MCF 10A (cell line): ENCODE measurements around the gene TNS3. TPM values are rescaled to one million over a fixed set of nuclear protein-coding genes. Genes with fewer than 3 reads are reported as not detected.

Experiments
- BruUV-seq: library from RNA; stranded (reverse); fragments of 400-500 nt; replicated peaks from 2 replicates; lab custom pipeline; 2021; lab: Mats Ljungman, UMichigan
- CTCF ChIA-PET: fragments of 300-600 bp; sonication (Branson Sonifier 250); formaldehyde crosslinking; extraction: SDS; loops from one replicate; lab custom pipeline; 2021; ENCODE audit warnings: antibody characterized with exemption, inconsistent platforms; lab: Yijun Ruan, JAX
- POLR2A ChIA-PET: fragments of 300-600, 350-650 bp; sonication (Branson Sonifier 250); formaldehyde crosslinking; extraction: SDS; loops from one replicate; lab custom pipeline; 2020; ENCODE audit warnings: antibody characterized with exemption, inconsistent platforms; lab: Yijun Ruan, JAX
- DNase-seq: peaks from one replicate; pipeline ENCODE4 v3.0.0-alpha.2; 2018; ENCODE audit not compliant: unreplicated experiment
- H3K27ac Mint-ChIP-seq: one replicate; pipeline ENCODE4 v1.8.0; 2022; ENCODE audit warnings: mild to moderate bottlenecking, low read depth, mixed read lengths; ENCODE audit not compliant: unreplicated experiment
- H3K27me3 Mint-ChIP-seq: one replicate; pipeline ENCODE4 v1.8.0; 2022; ENCODE audit warnings: mixed read lengths; ENCODE audit not compliant: insufficient read depth, unreplicated experiment
- H3K36me3 Mint-ChIP-seq: one replicate; pipeline ENCODE4 v1.8.0; 2022; ENCODE audit warnings: mild to moderate bottlenecking, moderate library complexity, mixed read lengths; ENCODE audit not compliant: insufficient read depth, unreplicated experiment
- H3K4me1 Mint-ChIP-seq: one replicate; pipeline ENCODE4 v1.8.0; 2022; ENCODE audit warnings: mixed read lengths; ENCODE audit not compliant: insufficient read depth, unreplicated experiment
- H3K4me3 Mint-ChIP-seq: one replicate; pipeline ENCODE4 v1.8.0; 2022; ENCODE audit warnings: mild to moderate bottlenecking, moderate library complexity, mixed read lengths; ENCODE audit not compliant: unreplicated experiment
- H3K9me3 Mint-ChIP-seq: one replicate; pipeline ENCODE4 v1.8.0; 2022; ENCODE audit warnings: mixed read lengths; ENCODE audit not compliant: unreplicated experiment
- intact Hi-C: fragments of 100-400 bp; cut with micrococcal nuclease; formaldehyde crosslinking; loops from 2 replicates; pipeline ENCODE4 v1.14.1; 2022
- total RNA-seq: library from RNA; stranded (reverse); gene quantifications from 2 replicates; pipeline ENCODE4 v1.2.3, GENCODE V29; 2022
- TF ChIP-seq, protein P1 (sequence below): fragments of 200-600 bp; IDR thresholded peaks from one replicate; pipeline ENCODE4 v1.8.0; 2022; ENCODE audit warnings: antibody characterized with exemption, mild to moderate bottlenecking; ENCODE audit not compliant: unreplicated experiment

Gene TNS3
- total RNA-seq, 1 experiment from 2014 or later: 30.1 TPM

- peaks cover 39% of the 10 kb centered on the region for H3K36me3 Mint-ChIP-seq
- H3K4me3 Mint-ChIP-seq: no peak overlapping the region
- ChIA-PET CTCF (interaction anchor here (0.5 to 1.2 kb wide), 2 partner anchors 104 to 555 kb away, joined by 3 read pairs; no protein-coding TSS in a partner anchor), POLR2A (interaction anchor here (1.0 kb wide), 1 partner anchor 204 kb away, joined by 3 read pairs; no protein-coding TSS in a partner anchor)
- peaks cover 28% of the 10 kb centered on the region for H3K4me1 Mint-ChIP-seq
- H3K9me3 Mint-ChIP-seq: no peaks in the 10 kb centered on the region
- no peak for DNase-seq
- BruUV-seq: no TSS peak
- TF ChIP-seq, protein P1, sequence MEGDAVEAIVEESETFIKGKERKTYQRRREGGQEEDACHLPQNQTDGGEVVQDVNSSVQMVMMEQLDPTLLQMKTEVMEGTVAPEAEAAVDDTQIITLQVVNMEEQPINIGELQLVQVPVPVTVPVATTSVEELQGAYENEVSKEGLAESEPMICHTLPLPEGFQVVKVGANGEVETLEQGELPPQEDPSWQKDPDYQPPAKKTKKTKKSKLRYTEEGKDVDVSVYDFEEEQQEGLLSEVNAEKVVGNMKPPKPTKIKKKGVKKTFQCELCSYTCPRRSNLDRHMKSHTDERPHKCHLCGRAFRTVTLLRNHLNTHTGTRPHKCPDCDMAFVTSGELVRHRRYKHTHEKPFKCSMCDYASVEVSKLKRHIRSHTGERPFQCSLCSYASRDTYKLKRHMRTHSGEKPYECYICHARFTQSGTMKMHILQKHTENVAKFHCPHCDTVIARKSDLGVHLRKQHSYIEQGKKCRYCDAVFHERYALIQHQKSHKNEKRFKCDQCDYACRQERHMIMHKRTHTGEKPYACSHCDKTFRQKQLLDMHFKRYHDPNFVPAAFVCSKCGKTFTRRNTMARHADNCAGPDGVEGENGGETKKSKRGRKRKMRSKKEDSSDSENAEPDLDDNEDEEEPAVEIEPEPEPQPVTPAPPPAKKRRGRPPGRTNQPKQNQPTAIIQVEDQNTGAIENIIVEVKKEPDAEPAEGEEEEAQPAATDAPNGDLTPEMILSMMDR: no peak
- intact Hi-C loops: no loop called here
- no peak overlapping the region for H3K27ac Mint-ChIP-seq
- H3K27me3 Mint-ChIP-seq: no peaks in the 10 kb centered on the region
Measured at GRCh38 chr7:47370461-47371042, 211.4 kb downstream of the TNS3 start.

GRCh38 chr7:47369736-47370135 is 212.2 kb downstream of the TNS3 start:
- POLR2A ChIA-PET: no interaction called here
- no peaks in the 10 kb centered on the region for H3K9me3 Mint-ChIP-seq
- no peak overlapping the region for H3K27ac Mint-ChIP-seq
- no peak for DNase-seq
- no peak overlapping the region for H3K4me3 Mint-ChIP-seq
- H3K4me1 Mint-ChIP-seq: peaks cover 28% of the 10 kb centered on the region
- TF ChIP-seq, protein P1: no peak
- CTCF ChIA-PET: interaction anchor here (1.2 kb wide), 1 partner anchor 104 kb away, joined by 3 read pairs; no protein-coding TSS in a partner anchor
- no TSS peak for BruUV-seq
- H3K27me3 Mint-ChIP-seq: no peaks in the 10 kb centered on the region
- intact Hi-C loops: no loop called here
- H3K36me3 Mint-ChIP-seq: peaks cover 39% of the 10 kb centered on the region

GRCh38 chr7:47368190-47368812 is 213.6 kb downstream of the TNS3 start:
- CTCF ChIA-PET: no interaction called here
- peaks cover 38% of the 10 kb centered on the region for H3K36me3 Mint-ChIP-seq
- POLR2A ChIA-PET: no interaction called here
- no peak overlapping the region for H3K4me3 Mint-ChIP-seq
- BruUV-seq: no TSS peak
- peaks cover 28% of the 10 kb centered on the region for H3K4me1 Mint-ChIP-seq
- DNase-seq: no peak
- TF ChIP-seq, protein P1: no peak
- no peaks in the 10 kb centered on the region for H3K27me3 Mint-ChIP-seq
- no peak overlapping the region for H3K27ac Mint-ChIP-seq
- H3K9me3 Mint-ChIP-seq: no peaks in the 10 kb centered on the region
- intact Hi-C loops: no loop called here

DNA sequence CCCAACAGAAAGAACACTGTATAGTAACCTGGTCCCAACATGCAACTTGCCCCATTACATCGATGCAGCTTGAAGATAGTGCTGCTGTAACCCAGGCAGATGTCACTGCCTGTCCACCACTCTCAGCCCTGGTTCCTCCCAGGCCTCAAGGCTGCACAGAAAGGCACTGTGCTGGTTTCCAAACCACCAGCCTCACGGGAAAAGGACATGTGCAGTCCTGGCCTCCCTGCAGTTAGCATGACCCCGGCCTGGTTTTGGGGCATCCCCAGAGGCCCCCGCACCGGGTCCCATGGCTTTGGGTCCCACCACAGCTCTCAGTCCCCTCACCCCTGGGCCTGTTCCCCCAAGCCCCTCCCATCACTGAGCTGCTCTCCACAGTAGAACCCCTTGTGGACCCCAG is 214.5 kb downstream of the TNS3 start:
- DNase-seq: no peak
- peaks cover 24% of the 10 kb centered on the region for H3K4me1 Mint-ChIP-seq
- intact Hi-C loops: no loop called here
- CTCF ChIA-PET: no interaction called here
- H3K27ac Mint-ChIP-seq: no peak overlapping the region
- H3K36me3 Mint-ChIP-seq: peaks cover 38% of the 10 kb centered on the region
- no peak overlapping the region for H3K4me3 Mint-ChIP-seq
- H3K27me3 Mint-ChIP-seq: no peaks in the 10 kb centered on the region
- POLR2A ChIA-PET: no interaction called here
- BruUV-seq: no TSS peak
- TF ChIP-seq, protein P1: no peak
- H3K9me3 Mint-ChIP-seq: no peaks in the 10 kb centered on the region
